HepG2 (cell line): ENCODE data around the gene GNAS. TPM values are rescaled to one million over a fixed set of nuclear protein-coding genes. Genes with fewer than 3 reads are reported as not detected.

Source experiments
- ATAC-seq: fragments of 200-7000 bp; cut with Tn5 transposase; 3 replicates; pipeline ENCODE4 v1.9.1; 2020; ENCODE audit warnings: mild to moderate bottlenecking, moderate library complexity
- BruUV-seq: library from RNA; stranded (reverse); fragments of 400-500 nt; replicated peaks from 2 replicates; lab custom pipeline; 2021; lab: Mats Ljungman, UMichigan
- CTCF ChIA-PET: fragments of 300-600 bp; formaldehyde crosslinking; extraction: SDS; loops from one replicate; lab custom pipeline; 2021; ENCODE audit warnings: low total read pairs, inconsistent platforms, low intra/inter-chr PET ratio; lab: Yijun Ruan, JAX
- POLR2A ChIA-PET: fragments of 350-600 bp; sonication (Branson Sonifier 250); formaldehyde crosslinking; loops from one replicate; lab custom pipeline; 2020; ENCODE audit warnings: antibody characterized with exemption, inconsistent platforms; lab: Yijun Ruan, JAX
- DNase-seq: peaks from one replicate; pipeline ENCODE4 v3.0.0-alpha.2; 2015; ENCODE audit warnings: low spot score
- FAIRE-seq: peaks from 3 replicates; lab custom pipeline; 2011; peaks lifted over from hg19 to GRCh38; lab: Jason Lieb, UNC
- H2AFZ ChIP-seq: one replicate; pipeline ENCODE4 v1.6.1; 2011; ENCODE audit warnings: low read length, inconsistent platforms
- H3K27ac ChIP-seq: fragments of 300-600 bp; 3 replicates; pipeline ENCODE4 v1.8.0; 2011; ENCODE audit warnings: mixed run types, mild to moderate bottlenecking, mixed read lengths, low read length, inconsistent platforms; ENCODE audit not compliant: insufficient read depth; ENCODE audit errors: extremely low read length
- H3K27me3 ChIP-seq, 2 experiments: fragments of 200-600 bp in 1 of 2; 2 replicates in 1 of 2; 3 replicates in 1 of 2; pipeline versions ENCODE4 v1.6.0 to v1.8.0; 2011; ENCODE audit warnings: low read length in 2 of 2, mild to moderate bottlenecking in 2 of 2, moderate library complexity in 2 of 2, inconsistent platforms in 1 of 2; ENCODE audit not compliant: insufficient read depth in 2 of 2, control insufficient read depth in 1 of 2
- H3K36me3 ChIP-seq, 2 experiments: fragments of 200-600 bp in 1 of 2; replicated peaks in 1 of 2; 2 replicates in 1 of 2; 3 replicates in 1 of 2; pipeline versions ENCODE4 v1.5.1 to v1.8.0; 2011; ENCODE audit warnings: low read length in 2 of 2, inconsistent platforms in 1 of 2; ENCODE audit not compliant: insufficient read depth in 2 of 2, control insufficient read depth in 1 of 2
- H3K4me1 ChIP-seq: 2 replicates; pipeline ENCODE4 v1.5.1; 2012; ENCODE audit warnings: low read length, inconsistent platforms; ENCODE audit not compliant: insufficient read depth
- H3K4me2 ChIP-seq: 2 replicates; pipeline ENCODE4 v1.6.0; 2011; ENCODE audit warnings: low read depth, low read length, inconsistent platforms
- H3K4me3 ChIP-seq, 3 experiments: fragments of 200-600 bp in 1 of 3; sonication (generic), shearing (Covaris generic) in 1 of 3; replicated peaks in 1 of 3; 2 replicates each; pipeline ENCODE4 v1.5.1; 2011 to 2016; ENCODE audit warnings: low read length in 3 of 3, inconsistent platforms in 2 of 3, low read depth in 2 of 3, mild to moderate bottlenecking in 2 of 3, control low read depth in 1 of 3, mixed read lengths in 1 of 3; ENCODE audit not compliant: insufficient read depth in 1 of 3
- H3K79me2 ChIP-seq: one replicate; pipeline ENCODE4 v1.6.1; 2011; ENCODE audit warnings: low read length, inconsistent platforms; ENCODE audit not compliant: insufficient read depth
- H3K9ac ChIP-seq: 2 replicates; pipeline ENCODE4 v1.6.0; 2011; ENCODE audit warnings: mild to moderate bottlenecking, low read depth, low read length, inconsistent platforms; ENCODE audit not compliant: insufficient read depth
- H3K9me3 ChIP-seq: 2 replicates; pipeline ENCODE4 v1.5.1; 2012; ENCODE audit warnings: mild to moderate bottlenecking, low read length
- H4K20me1 ChIP-seq: 2 replicates; pipeline ENCODE4 v1.6.0; 2011; ENCODE audit warnings: inconsistent platforms, mild to moderate bottlenecking, low read length, moderate library complexity; ENCODE audit not compliant: insufficient read depth
- KDM5A ChIP-seq: fragments of 200-600 bp; sonication (generic); IDR thresholded peaks from 2 replicates; pipeline ENCODE4 v1.7.0; 2018; ENCODE audit warnings: antibody characterized with exemption, mild to moderate bottlenecking, low read length, borderline replicate concordance
- ZNF878 ChIP-seq: sonication (generic); formaldehyde crosslinking; IDR thresholded peaks from 2 replicates; pipeline ENCODE4 v1.8.1; 2023; ENCODE audit warnings: mild to moderate bottlenecking, missing genetic modification reagents, moderate library complexity
- WGBS: methylation state at CpG from one replicate; pipeline ENCODE4 v1.1.6; 2017; ENCODE audit warnings: low lambda C conversion rate; 5-methylcytosine and 5-hydroxymethylcytosine counted together
- in situ Hi-C: cut with HindIII; loops from 2 replicates; pipeline ENCODE4 v1.10.0; 2017; ENCODE audit warnings: low pct_unique_long_range_greater_than_20kb; ENCODE audit not compliant: extremely low pct_ligation_motif_present
- intact Hi-C: fragments of 100-400 bp; cut with micrococcal nuclease; formaldehyde crosslinking; loops from one replicate; pipeline ENCODE4 v1.10.0; 2022; ENCODE audit not compliant: unreplicated experiment
- microRNA counts: library from miRNA; unstranded; fragments of <30 nt; microRNA quantifications from one replicate; lab custom pipeline; 2015
- microRNA-seq: library from miRNA; unstranded; fragments of <30 nt; microRNA quantifications from one replicate; pipeline ENCODE4, GENCODE V29; 2020
- polyA plus RNA-seq, 8 experiments: library from polyadenylated mRNA; depleted of rRNA in 3 of 8; stranded (reverse) in 7 of 8; unstranded in 1 of 8; fragments of >200 nt; fragmentation: Illumina TruSeq in 4 of 8; extraction: Trizol in 4 of 8; gene quantifications; 2 replicates each; pipeline versions ENCODE4 v1.2.1 to v1.2.3, GENCODE V29; 2011 to 2016; ENCODE audit warnings: low read depth in 4 of 8, missing spikeins in 1 of 8, mixed read lengths in 1 of 8; ENCODE audit not compliant: insufficient read depth in 1 of 8
- small RNA-seq, 3 experiments: library from RNA; depleted of rRNA; stranded (forward); fragments of <200 nt; gene quantifications; one replicate each; pipeline ENCODE3, GENCODE V24; 2012; ENCODE audit warnings: low read depth in 2 of 3, low replicate concordance in 1 of 3; ENCODE audit not compliant: insufficient read length in 3 of 3, insufficient read depth in 2 of 3
- total RNA-seq, 5 experiments: library from RNA; depleted of rRNA; stranded (reverse); fragments of >200 nt; fragmentation: Illumina TruSeq; extraction: Trizol; gene quantifications; 2 replicates each; pipeline ENCODE4 v1.2.3, GENCODE V29; 2016; ENCODE audit warnings: low read depth in 1 of 5

The GNAS gene
- total and polyA plus RNA-seq, 2 of the 13 experiments (the other 11 are each of a cell fraction or from before 2014, with no cell fraction given): 407 to 1,008 TPM

DNA sequence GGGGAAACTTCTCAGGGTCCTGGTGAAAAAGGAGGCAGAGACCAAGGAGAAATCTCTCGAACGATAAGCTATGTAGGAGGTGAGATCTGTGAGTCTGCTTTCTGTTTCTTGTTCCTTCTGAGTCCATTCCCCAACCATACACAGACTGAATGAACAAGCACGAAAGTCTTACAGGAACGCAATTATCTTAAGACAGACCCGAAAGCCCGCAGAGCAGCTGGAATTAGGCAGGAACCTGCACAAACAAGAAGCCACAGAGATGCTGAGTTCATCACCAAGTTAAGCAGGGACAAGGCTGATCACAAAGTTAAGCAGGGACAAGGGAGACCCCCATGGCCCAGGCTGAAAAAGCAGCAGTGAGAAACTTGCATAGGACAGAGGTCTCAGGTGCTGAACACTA is 107.1 kb downstream of the GNAS start:
- H3K36me3 ChIP-seq: no peaks in the 10 kb centered on the region
- H3K27me3 ChIP-seq: peaks cover 2 to 31% of the 10 kb centered on the region in 2 experiments
- no peaks in the 10 kb centered on the region for H4K20me1 ChIP-seq
- FAIRE-seq (no peak), DNase-seq (no peak), ATAC-seq (no peak)
- H3K4me1 ChIP-seq: peaks cover 8% of the 10 kb centered on the region; the same call in 1 of the 2 replicates
- 37% methylated on average over 6 of the region's 6 CpGs for WGBS
- peak overlapping the region; percentile 19; the same call in 1 of the 2 replicates for H3K4me2 ChIP-seq
- no peak overlapping the region for H3K4me3 ChIP-seq
- no peak overlapping the region for H3K9ac ChIP-seq
- CTCF ChIA-PET: no interaction called here
- H2AFZ ChIP-seq: peak overlapping the region; percentile 59
- no peak overlapping the region for H3K27ac ChIP-seq
- POLR2A ChIA-PET: no interaction called here
- TF ChIP-seq KDM5A (no peak), ZNF878 (0 out of 2 replicates have a peak, but pooled peaks have one; percentile 22)
- no TSS peak for BruUV-seq
- in situ Hi-C loops (no loop called here), intact Hi-C loops (loop anchor here (10.0 kb wide), 1 partner anchor 125 kb away; no protein-coding TSS in a partner anchor)
- no peaks in the 10 kb centered on the region for H3K79me2 ChIP-seq
- no peaks in the 10 kb centered on the region for H3K9me3 ChIP-seq

MicroRNAs within 50 kb of the gene (microRNA counts, 767-probe panel; counts per million panel counts)
- not detected for microRNA hsa-miR-296-3p (lab: Ali Mortazavi, UCI)
- microRNA hsa-miR-296-5p (lab: Ali Mortazavi, UCI): not detected
- not detected for microRNA hsa-miR-298 (lab: Ali Mortazavi, UCI)

Small RNA genes lying within 50 kb of the gene (microRNA-seq; reads per million reads assigned to microRNA genes)
- not detected for gene MIR298

Small RNA genes lying within 50 kb of the gene (small RNA-seq; reads per million reads assigned to genes)
- gene MIR298 (0 reads per million in 3 experiments), gene RF02127 (0 reads per million in 3 experiments), gene RF02128 (0 reads per million in 3 experiments), gene RF02130 (0 reads per million in 3 experiments), gene RF02131 (0 reads per million in 3 experiments)

Other genes with a start within 250 kb of the GNAS start
- 28.0 and 40.5 TPM in 2 replicates for gene STX16, start 201.4 kb upstream of the GNAS start, total RNA-seq (2016; rRNA removed; fragmentation: Illumina TruSeq; extraction: Trizol)
- 72.7 and 79.2 TPM in 2 replicates for gene STX16, start 201.4 kb upstream of the GNAS start, polyA plus RNA-seq (2011; rRNA removed)
- gene NPEPL1, start 159.9 kb upstream of the GNAS start, total RNA-seq (2016; rRNA removed; fragmentation: Illumina TruSeq; extraction: Trizol): 0.60 and 4.1 TPM in 2 replicates
- 7.5 and 9.9 TPM in 2 replicates for gene NPEPL1, start 159.9 kb upstream of the GNAS start, polyA plus RNA-seq (2011; rRNA removed)
- not detected in 2 replicates for gene GNAS-AS1, start 1.8 kb upstream of the GNAS start, total RNA-seq (2016; rRNA removed; fragmentation: Illumina TruSeq; extraction: Trizol)
- gene GNAS-AS1, start 1.8 kb upstream of the GNAS start, polyA plus RNA-seq (2011; rRNA removed): not detected in 2 replicates
- 159 and 160 TPM in 2 replicates for gene NELFCD, start 128.5 kb downstream of the GNAS start, total RNA-seq (2016; rRNA removed; fragmentation: Illumina TruSeq; extraction: Trizol)
- 168 and 203 TPM in 2 replicates for gene NELFCD, start 128.5 kb downstream of the GNAS start, polyA plus RNA-seq (2011; rRNA removed)
- not detected in 2 replicates for gene CTSZ, start 154.5 kb downstream of the GNAS start, total RNA-seq (2016; rRNA removed; fragmentation: Illumina TruSeq; extraction: Trizol)
- gene CTSZ, start 154.5 kb downstream of the GNAS start, polyA plus RNA-seq (2011; rRNA removed): 0.33 and 0.46 TPM in 2 replicates
- 0.11 and 0.17 TPM in 2 replicates for gene TUBB1, start 166.7 kb downstream of the GNAS start, total RNA-seq (2016; rRNA removed; fragmentation: Illumina TruSeq; extraction: Trizol)
- gene TUBB1, start 166.7 kb downstream of the GNAS start, polyA plus RNA-seq (2011; rRNA removed): 51.5 and 57.6 TPM in 2 replicates
- gene ATP5F1E, start 179.6 kb downstream of the GNAS start, total RNA-seq (2016; rRNA removed; fragmentation: Illumina TruSeq; extraction: Trizol): 134 and 163 TPM in 2 replicates
- gene ATP5F1E, start 179.6 kb downstream of the GNAS start, polyA plus RNA-seq (2011; rRNA removed): 99.9 and 121 TPM in 2 replicates
- 42.6 and 59.8 TPM in 2 replicates for gene PRELID3B, start 190.1 kb downstream of the GNAS start, total RNA-seq (2016; rRNA removed; fragmentation: Illumina TruSeq; extraction: Trizol)
- gene PRELID3B, start 190.1 kb downstream of the GNAS start, polyA plus RNA-seq (2011; rRNA removed): 19.5 and 23.3 TPM in 2 replicates